Esophagus squamous epithelium (tissue), 4 donors: Measurements from ENCODE around the gene ADPRS.

ENCODE experiments used
- CTCF ChIP-seq, 6 experiments: fragments of 450-650 bp in 4 of 6; fragments of 200-600 bp in 2 of 6; sonication (generic) in 2 of 6; IDR thresholded peaks; one replicate each; pipeline ENCODE4 v1.5.1; 2016 to 2019; ENCODE audit warnings: antibody characterized with exemption in 6 of 6, mild to moderate bottlenecking in 4 of 6, moderate library complexity in 4 of 6
- POLR2A ChIP-seq, 4 donors: fragments of 450-650 bp; IDR thresholded peaks; one replicate each; pipeline ENCODE4 v1.6.1; 2017; ENCODE audit warnings: antibody characterized with exemption in 4 of 4, mild to moderate bottlenecking in 4 of 4, moderate library complexity in 3 of 4

- TF ChIP-seq CTCF (IDR thresholded peaks at IDR 0.05) (no peak), POLR2A (IDR thresholded peaks at IDR 0.05) (no peak)
Observed at GRCh38 chr1:36107394-36107793, 18.7 kb downstream of the ADPRS start.
